Measurements from ENCODE around the gene RDH8. TPM values are rescaled to one million over a fixed set of nuclear protein-coding genes. Genes with fewer than 3 reads are reported as not detected.

Gene RDH8
- total RNA-seq, 1 experiment from 2014 or later = not detected

GRCh38 chr19:10043286-10043927 lies 30.1 kb downstream of the RDH8 start:
- DNase-seq = no peak
- H3K36me3 Mint-ChIP-seq (ENCODE audit: insufficient read depth, unreplicated experiment) = no peaks in the 10 kb centered on the region
- TF ChIP-seq, protein P1, sequence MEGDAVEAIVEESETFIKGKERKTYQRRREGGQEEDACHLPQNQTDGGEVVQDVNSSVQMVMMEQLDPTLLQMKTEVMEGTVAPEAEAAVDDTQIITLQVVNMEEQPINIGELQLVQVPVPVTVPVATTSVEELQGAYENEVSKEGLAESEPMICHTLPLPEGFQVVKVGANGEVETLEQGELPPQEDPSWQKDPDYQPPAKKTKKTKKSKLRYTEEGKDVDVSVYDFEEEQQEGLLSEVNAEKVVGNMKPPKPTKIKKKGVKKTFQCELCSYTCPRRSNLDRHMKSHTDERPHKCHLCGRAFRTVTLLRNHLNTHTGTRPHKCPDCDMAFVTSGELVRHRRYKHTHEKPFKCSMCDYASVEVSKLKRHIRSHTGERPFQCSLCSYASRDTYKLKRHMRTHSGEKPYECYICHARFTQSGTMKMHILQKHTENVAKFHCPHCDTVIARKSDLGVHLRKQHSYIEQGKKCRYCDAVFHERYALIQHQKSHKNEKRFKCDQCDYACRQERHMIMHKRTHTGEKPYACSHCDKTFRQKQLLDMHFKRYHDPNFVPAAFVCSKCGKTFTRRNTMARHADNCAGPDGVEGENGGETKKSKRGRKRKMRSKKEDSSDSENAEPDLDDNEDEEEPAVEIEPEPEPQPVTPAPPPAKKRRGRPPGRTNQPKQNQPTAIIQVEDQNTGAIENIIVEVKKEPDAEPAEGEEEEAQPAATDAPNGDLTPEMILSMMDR (IDR thresholded peaks at IDR 0.05; ENCODE audit: insufficient read depth in 1 of 2, low read depth in 1 of 2, low read length in 1 of 2, severe bottlenecking in 1 of 2, unreplicated experiment in 1 of 2) = no peak
- intact Hi-C loops (cut with micrococcal nuclease; ENCODE audit: unreplicated experiment) = no loop called here
- CTCF ChIA-PET = interaction anchor here (0.9 kb wide), 1 partner anchor 21 kb away, joined by 3 read pairs; no protein-coding TSS in a partner anchor
- Histone ChIP-seq H3K36me3 (ENCODE audit: control insufficient read depth, insufficient read depth, low read length) (no peaks in the 10 kb centered on the region), H3K9me3 (no peaks in the 10 kb centered on the region), H3K4me1 (no peaks in the 10 kb centered on the region), H3K4me3 (ENCODE audit: low read depth, low read length) (no peak overlapping the region), H3K27me3 (replicated peaks; ENCODE audit: control insufficient read depth, insufficient read depth, low read length) (no peaks in the 10 kb centered on the region)
- H3K27ac Mint-ChIP-seq (ENCODE audit: unreplicated experiment) = no peak overlapping the region
- BruUV-seq (replicated peaks) = no TSS peak
- POLR2A ChIA-PET = no interaction called here
- H3K4me3 Mint-ChIP-seq (ENCODE audit: unreplicated experiment) = no peak overlapping the region
- H3K4me1 Mint-ChIP-seq (ENCODE audit: low read depth, unreplicated experiment) = no peaks in the 10 kb centered on the region
- H3K27me3 Mint-ChIP-seq (ENCODE audit: insufficient read depth, unreplicated experiment) = peaks cover 7% of the 10 kb centered on the region
- no peaks in the 10 kb centered on the region for H3K9me3 Mint-ChIP-seq (ENCODE audit: unreplicated experiment)

DNA sequence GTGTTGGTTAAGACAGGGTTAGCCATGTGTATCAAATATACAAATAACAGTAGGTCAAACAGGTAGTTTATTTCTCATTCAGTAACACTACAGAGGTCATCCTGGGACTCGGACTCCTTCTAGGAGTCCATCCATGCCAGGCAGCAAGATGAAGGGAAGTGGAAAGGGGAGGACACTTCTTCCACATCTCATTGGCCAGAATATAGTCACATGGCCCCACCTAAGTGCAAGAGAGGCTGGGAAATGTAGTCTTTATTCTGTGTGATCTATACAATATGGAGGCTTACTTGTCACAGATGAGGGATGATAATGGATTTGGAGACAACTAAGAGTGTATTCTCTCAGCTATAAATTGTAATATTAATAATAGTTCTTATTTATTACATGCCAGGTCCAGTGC lies 31.1 kb downstream of the RDH8 start:
- Histone ChIP-seq H3K36me3 (ENCODE audit: control insufficient read depth, insufficient read depth, low read length) (no peaks in the 10 kb centered on the region), H3K27me3 (replicated peaks; ENCODE audit: control insufficient read depth, insufficient read depth, low read length) (no peaks in the 10 kb centered on the region), H3K4me1 (no peaks in the 10 kb centered on the region), H3K4me3 (ENCODE audit: low read depth, low read length) (no peak overlapping the region), H3K9me3 (no peaks in the 10 kb centered on the region)
- Mint-ChIP-seq H3K27ac (ENCODE audit: unreplicated experiment) (no peak overlapping the region), H3K36me3 (ENCODE audit: insufficient read depth, unreplicated experiment) (no peaks in the 10 kb centered on the region), H3K27me3 (ENCODE audit: insufficient read depth, unreplicated experiment) (peaks cover 11% of the 10 kb centered on the region), H3K9me3 (ENCODE audit: unreplicated experiment) (no peaks in the 10 kb centered on the region), H3K4me3 (ENCODE audit: unreplicated experiment) (no peak overlapping the region), H3K4me1 (ENCODE audit: low read depth, unreplicated experiment) (no peaks in the 10 kb centered on the region)
- POLR2A ChIA-PET = no interaction called here
- TF ChIP-seq, protein P1 (IDR thresholded peaks at IDR 0.05; ENCODE audit: insufficient read depth in 1 of 2, low read depth in 1 of 2, low read length in 1 of 2, severe bottlenecking in 1 of 2, unreplicated experiment in 1 of 2) = no peak
- no TSS peak for BruUV-seq (replicated peaks)
- DNase-seq = no peak
- CTCF ChIA-PET = no interaction called here
- intact Hi-C loops (cut with micrococcal nuclease; ENCODE audit: unreplicated experiment) = no loop called here

GRCh38 chr19:10045371-10045770 lies 32.1 kb downstream of the RDH8 start:
- ChIA-PET CTCF (interaction anchor here (0.6 kb wide), 1 partner anchor 12 kb away, joined by 3 read pairs; no protein-coding TSS in a partner anchor), POLR2A (no interaction called here)
- no peaks in the 10 kb centered on the region for H3K4me1 Mint-ChIP-seq (ENCODE audit: low read depth, unreplicated experiment)
- no peaks in the 10 kb centered on the region for H3K4me1 ChIP-seq
- BruUV-seq (replicated peaks) = no TSS peak
- H3K9me3 Mint-ChIP-seq (ENCODE audit: unreplicated experiment) = no peaks in the 10 kb centered on the region
- H3K36me3 ChIP-seq (ENCODE audit: control insufficient read depth, insufficient read depth, low read length) = no peaks in the 10 kb centered on the region
- no peaks in the 10 kb centered on the region for H3K36me3 Mint-ChIP-seq (ENCODE audit: insufficient read depth, unreplicated experiment)
- H3K27ac Mint-ChIP-seq (ENCODE audit: unreplicated experiment) = no peak overlapping the region
- peaks cover 16% of the 10 kb centered on the region for H3K27me3 Mint-ChIP-seq (ENCODE audit: insufficient read depth, unreplicated experiment)
- no peak overlapping the region for H3K4me3 ChIP-seq (ENCODE audit: low read depth, low read length)
- H3K27me3 ChIP-seq (replicated peaks; ENCODE audit: control insufficient read depth, insufficient read depth, low read length) = no peaks in the 10 kb centered on the region
- H3K9me3 ChIP-seq = no peaks in the 10 kb centered on the region
- intact Hi-C loops (cut with micrococcal nuclease; ENCODE audit: unreplicated experiment) = no loop called here
- TF ChIP-seq, protein P1 (IDR thresholded peaks at IDR 0.05; ENCODE audit: insufficient read depth in 1 of 2, low read depth in 1 of 2, low read length in 1 of 2, severe bottlenecking in 1 of 2, unreplicated experiment in 1 of 2) = no peak
- H3K4me3 Mint-ChIP-seq (ENCODE audit: unreplicated experiment) = no peak overlapping the region
- DNase-seq = no peak
